H1 (cell line): ENCODE data around the gene GP1BB. TPM values are rescaled to one million over a fixed set of nuclear protein-coding genes. Genes with fewer than 3 reads are reported as not detected.

Experiments used
- CTCF ChIA-PET: fragments of 300-600 bp; sonication (Branson Sonifier 250); formaldehyde crosslinking; loops from one replicate; lab custom pipeline; 2021; ENCODE audit not compliant: partially characterized antibody; lab: Charles Lee
- POLR2A ChIA-PET: fragments of 300-600 bp; sonication (Branson Sonifier 250); formaldehyde crosslinking; loops from one replicate; lab custom pipeline; 2021; ENCODE audit warnings: inconsistent platforms; ENCODE audit not compliant: partially characterized antibody; lab: Charles Lee
- DNase-seq, 2 experiments: peaks; one replicate each; pipeline versions ENCODE4 v3.0.0 to v3.0.0-alpha.2; 2010 to 2022; ENCODE audit warnings: low spot score in 2 of 2, low read depth in 1 of 2, mixed read lengths in 1 of 2
- FAIRE-seq: peaks from 2 replicates; lab custom pipeline; 2011; peaks lifted over from hg19 to GRCh38; lab: Jason Lieb, UNC
- H2AFZ ChIP-seq: 2 replicates; pipeline ENCODE4 v1.8.1; 2012; ENCODE audit warnings: low read length, inconsistent platforms
- H2AK5ac ChIP-seq: 2 replicates; pipeline ENCODE4 v1.6.1; 2013; ENCODE audit warnings: low read depth, low read length
- H2BK120ac ChIP-seq: replicated peaks from 2 replicates; pipeline ENCODE3; 2013; ENCODE audit warnings: low read depth, low read length, inconsistent platforms
- H2BK12ac ChIP-seq: 2 replicates; pipeline ENCODE4 v1.6.1; 2013; ENCODE audit warnings: low read depth, low read length
- H2BK15ac ChIP-seq: 2 replicates; pipeline ENCODE4 v1.6.1; 2013; ENCODE audit warnings: low read length
- H2BK20ac ChIP-seq: 2 replicates; pipeline ENCODE4 v1.6.1; 2013; ENCODE audit warnings: low read length
- H2BK5ac ChIP-seq: 2 replicates; pipeline ENCODE4 v1.6.1; 2013; ENCODE audit warnings: low read depth, low read length
- H3K14ac ChIP-seq: 2 replicates; pipeline ENCODE4 v1.6.1; 2013; ENCODE audit warnings: inconsistent platforms; ENCODE audit not compliant: insufficient read length
- H3K18ac ChIP-seq: 2 replicates; pipeline ENCODE4 v1.6.1; 2013; ENCODE audit warnings: low read length; ENCODE audit errors: extremely low read depth
- H3K23ac ChIP-seq: 2 replicates; pipeline ENCODE4 v1.6.1; 2013; ENCODE audit warnings: inconsistent platforms; ENCODE audit not compliant: insufficient read length
- H3K23me2 ChIP-seq: 2 replicates; pipeline ENCODE4 v1.6.1; 2013; ENCODE audit warnings: low read depth, low read length
- H3K27ac ChIP-seq: 2 replicates; pipeline ENCODE4 v1.6.1; 2011; ENCODE audit warnings: low read depth, low read length, inconsistent platforms
- H3K27me3 ChIP-seq, 4 experiments: replicated peaks in 1 of 4; 1 replicate in 1 of 4; 2 replicates in 3 of 4; pipeline versions ENCODE4 v1.6.1 to v1.8.1; 2011 to 2013; ENCODE audit warnings: low read length in 3 of 4, mild to moderate bottlenecking in 3 of 4, inconsistent platforms in 2 of 4, mixed read lengths in 2 of 4, moderate library complexity in 1 of 4; ENCODE audit not compliant: control insufficient read depth in 3 of 4, insufficient read depth in 3 of 4; ENCODE audit errors: extremely low read depth in 1 of 4
- H3K36me3 ChIP-seq, 4 experiments: 2 replicates each; pipeline versions ENCODE4 v1.6.1 to v1.8.1; 2011 to 2013; ENCODE audit warnings: mild to moderate bottlenecking in 4 of 4, low read length in 3 of 4, moderate library complexity in 2 of 4, control low read depth in 1 of 4, inconsistent platforms in 1 of 4; ENCODE audit not compliant: insufficient read depth in 4 of 4, control insufficient read depth in 2 of 4
- H3K4ac ChIP-seq: replicated peaks from 2 replicates; pipeline ENCODE3; 2013; ENCODE audit warnings: low read length, low read depth, mixed read lengths, inconsistent platforms; ENCODE audit not compliant: insufficient read length
- H3K4me1 ChIP-seq, 4 experiments: replicated peaks in 1 of 4; 1 replicate in 1 of 4; 2 replicates in 3 of 4; pipeline versions ENCODE4 v1.6.1 to v1.8.1; 2011 to 2013; ENCODE audit warnings: low read length in 3 of 4, inconsistent platforms in 2 of 4, mixed read lengths in 1 of 4; ENCODE audit not compliant: insufficient read depth in 4 of 4, control insufficient read depth in 3 of 4
- H3K4me2 ChIP-seq, 2 experiments: 2 replicates each; pipeline versions ENCODE4 v1.6.1 to v1.8.1; 2011 to 2013; ENCODE audit warnings: low read depth in 2 of 2, low read length in 2 of 2, control low read depth in 1 of 2, inconsistent platforms in 1 of 2, mild to moderate bottlenecking in 1 of 2; ENCODE audit not compliant: insufficient read depth in 1 of 2
- H3K4me3 ChIP-seq, 4 experiments: fragments of 200-600, 300-600 bp in 1 of 4; sonication (generic), shearing (Covaris generic), sonication (Bioruptor Twin) in 1 of 4; 2 replicates each; pipeline versions ENCODE4 v1.5.1 to v1.8.1; 2011 to 2016; ENCODE audit warnings: low read length in 4 of 4, low read depth in 3 of 4, control low read depth in 2 of 4, inconsistent platforms in 2 of 4, mild to moderate bottlenecking in 2 of 4, mixed read lengths in 1 of 4, moderate library complexity in 1 of 4; ENCODE audit not compliant: insufficient read depth in 2 of 4; ENCODE audit errors: extremely low read depth in 1 of 4
- H3K56ac ChIP-seq: replicated peaks from 2 replicates; pipeline ENCODE3; 2013; ENCODE audit warnings: low read depth, mild to moderate bottlenecking, mixed read lengths, low read length, inconsistent platforms; ENCODE audit not compliant: insufficient read length
- H3K79me1 ChIP-seq: 2 replicates; pipeline ENCODE4 v1.6.1; 2013; ENCODE audit warnings: low read depth, low read length, control low read depth
- H3K79me2 ChIP-seq, 2 experiments: 2 replicates each; pipeline versions ENCODE4 v1.6.1 to v1.8.1; 2012 to 2013; ENCODE audit warnings: low read length in 2 of 2, mild to moderate bottlenecking in 2 of 2, inconsistent platforms in 1 of 2; ENCODE audit not compliant: insufficient read depth in 2 of 2, control insufficient read depth in 1 of 2
- H3K9ac ChIP-seq, 4 experiments: replicated peaks in 1 of 4; 1 replicate in 1 of 4; 2 replicates in 3 of 4; pipeline versions ENCODE4 v1.6.1 to v1.8.1; 2011 to 2013; ENCODE audit warnings: low read depth in 3 of 4, low read length in 3 of 4, control low read depth in 2 of 4, mild to moderate bottlenecking in 2 of 4, moderate library complexity in 2 of 4, inconsistent platforms in 1 of 4; ENCODE audit errors: extremely low read depth in 1 of 4
- H3K9me3 ChIP-seq, 2 experiments: 2 replicates each; pipeline versions ENCODE4 v1.6.1 to v1.8.1; 2012 to 2013; ENCODE audit warnings: mild to moderate bottlenecking in 2 of 2, moderate library complexity in 2 of 2, control low read depth in 1 of 2, inconsistent platforms in 1 of 2, low read depth in 1 of 2, low read length in 1 of 2, mixed read lengths in 1 of 2; ENCODE audit not compliant: insufficient read depth in 2 of 2
- H4K20me1 ChIP-seq, 2 experiments: replicated peaks in 1 of 2; 2 replicates each; pipeline versions ENCODE3 to v1.8.1; 2011 to 2013; ENCODE audit warnings: inconsistent platforms in 2 of 2, low read length in 2 of 2, mild to moderate bottlenecking in 1 of 2; ENCODE audit not compliant: insufficient read depth in 2 of 2, control insufficient read depth in 1 of 2
- H4K5ac ChIP-seq: 2 replicates; pipeline ENCODE4 v1.6.1; 2013; ENCODE audit warnings: low read length, low read depth, mixed read lengths, inconsistent platforms; ENCODE audit not compliant: insufficient read length
- H4K8ac ChIP-seq: 2 replicates; pipeline ENCODE4 v1.8.0; 2013; ENCODE audit warnings: mild to moderate bottlenecking, moderate library complexity, low read length, inconsistent platforms; ENCODE audit not compliant: insufficient read depth; ENCODE audit errors: extremely low read depth
- H4K91ac ChIP-seq: replicated peaks from 2 replicates; pipeline ENCODE3; 2013; ENCODE audit warnings: low read length, mixed read lengths, inconsistent platforms; ENCODE audit not compliant: insufficient read length
- ATF2 ChIP-seq: IDR thresholded peaks from 2 replicates; pipeline ENCODE4 v1.6.1; 2012; ENCODE audit warnings: low read length, inconsistent platforms
- HDAC6 ChIP-seq: IDR thresholded peaks from one replicate; pipeline ENCODE4 v1.7.1; 2012; ENCODE audit warnings: low read depth, mild to moderate bottlenecking, inconsistent platforms, low read length, moderate library complexity
- JUN ChIP-seq: IDR thresholded peaks from 2 replicates; pipeline ENCODE4 v1.6.1; 2011; ENCODE audit warnings: low read depth, mild to moderate bottlenecking, improper control_type of control experiment, low read length
- POLR2A ChIP-seq, 2 experiments: IDR thresholded peaks; 1 replicate in 1 of 2; 2 replicates in 1 of 2; pipeline ENCODE4 v1.6.1; 2011; ENCODE audit warnings: low read depth in 2 of 2, low read length in 2 of 2, mild to moderate bottlenecking in 2 of 2; ENCODE audit errors: control extremely low read depth in 1 of 2
- RNF2 ChIP-seq: fragments of 200-900, 300-1000 bp; sonication (generic); IDR thresholded peaks from 2 replicates; pipeline ENCODE4 v1.7.1; 2016; ENCODE audit warnings: borderline replicate concordance, low read depth, mild to moderate bottlenecking, antibody characterized with exemption, low read length; ENCODE audit not compliant: poor library complexity, severe bottlenecking; ENCODE audit errors: missing control alignments
- SP1 ChIP-seq: IDR thresholded peaks from 2 replicates; pipeline ENCODE4 v1.6.1; 2011; ENCODE audit warnings: low read depth, low read length
- SRF ChIP-seq: IDR thresholded peaks from 2 replicates; pipeline ENCODE4 v1.6.1; 2011; ENCODE audit warnings: mild to moderate bottlenecking, low read depth, low read length, moderate library complexity
- WGBS, 2 experiments: shearing (Covaris generic) in 1 of 2; methylation state at CpG; one replicate each; pipeline versions ENCODE4 v1.1.6 to v1.1.7; 2013 to 2015; ENCODE audit warnings: low lambda C conversion rate in 2 of 2, mixed read lengths in 2 of 2, inconsistent platforms in 1 of 2, low coverage in 1 of 2, missing lambda C conversion rate in 1 of 2; ENCODE audit not compliant: insufficient replicate concordance in 2 of 2, insufficient coverage in 1 of 2, insufficient read length in 1 of 2; ENCODE audit errors: extremely low coverage in 1 of 2, missing lambda C conversion rate in 1 of 2; 5-methylcytosine and 5-hydroxymethylcytosine counted together
- polyA plus RNA-seq, 7 experiments: library from polyadenylated mRNA; depleted of rRNA in 3 of 7; stranded (reverse) in 5 of 7; unstranded in 2 of 7; fragments of >200 nt in 5 of 7; fragments of 200-250 nt in 2 of 7; gene quantifications; 1 replicate in 5 of 7; 2 replicates in 1 of 7; 4 replicates in 1 of 7; pipeline versions ENCODE4 v1.2.1 to v1.2.3, GENCODE V29; 2011 to 2013; ENCODE audit warnings: missing spikeins in 2 of 7, mixed read lengths in 2 of 7
- total RNA-seq: library from RNA; stranded (reverse); fragmentation: NEBNext Ultra II Directional; extraction: Animal tissue kit (Norgen Biotek cat#: 25700); gene quantifications from 2 replicates; pipeline ENCODE4 v1.2.1, GENCODE V29; 2021

Gene GP1BB
- total and polyA plus RNA-seq, 2 of the 8 experiments (the other 6 are each of a cell fraction or from before 2014, with no cell fraction given) = 0.36 TPM; not detected in 1

GRCh38 chr22:19737846-19738663, 14.7 kb downstream of the GP1BB start:
- H2AFZ ChIP-seq = no peak overlapping the region
- H3K36me3 ChIP-seq = no peaks in the 10 kb centered on the region
- H4K20me1 ChIP-seq = peaks cover 0 to 1% of the 10 kb centered on the region in 2 experiments
- no peak overlapping the region for H2BK120ac ChIP-seq
- POLR2A ChIA-PET = interaction anchor here (1.1 kb wide), 1 partner anchor 12 kb away, joined by 4 read pairs; no protein-coding TSS in a partner anchor
- H3K27ac ChIP-seq = no peak overlapping the region
- H2AK5ac ChIP-seq = no peak overlapping the region
- no peak overlapping the region for H3K14ac ChIP-seq
- H3K4me2 ChIP-seq = no peak overlapping the region
- no peak overlapping the region for H4K5ac ChIP-seq
- no peak overlapping the region for H3K23ac ChIP-seq
- no peak overlapping the region for H3K4me3 ChIP-seq
- peaks cover 0 to 12% (median 6%) of the 10 kb centered on the region in 4 experiments; a peak in 5 of 7 replicates for H3K4me1 ChIP-seq
- H3K27me3 ChIP-seq = no peaks in the 10 kb centered on the region; a peak in 1 of 7 replicates
- CTCF ChIA-PET = interaction anchor here (0.8 to 5.0 kb wide), 4 partner anchors 7 to 62 kb away, joined by 3 to 43 read pairs (median 4); no protein-coding TSS in a partner anchor
- no peak overlapping the region for H3K9ac ChIP-seq
- no peak overlapping the region for H4K8ac ChIP-seq
- H3K9me3 ChIP-seq = no peaks in the 10 kb centered on the region
- no peaks in the 10 kb centered on the region for H3K79me2 ChIP-seq
- no peak overlapping the region for H4K91ac ChIP-seq
- H2BK12ac ChIP-seq = no peak overlapping the region
- no peaks in the 10 kb centered on the region for H3K23me2 ChIP-seq
- H2BK15ac ChIP-seq = no peak overlapping the region; the same call in 1 of the 2 replicates
- H3K79me1 ChIP-seq = no peaks in the 10 kb centered on the region
- FAIRE-seq (no peak), DNase-seq (no peak)
- no peak overlapping the region for H3K56ac ChIP-seq
- H3K18ac ChIP-seq = no peak overlapping the region
- no peak overlapping the region for H2BK20ac ChIP-seq
- 57% methylated on average over 8 of the region's 17 CpGs; no CpG with 5 or more reads in 1 of the 2 experiments for WGBS, 2 experiments
- no peak overlapping the region for H3K4ac ChIP-seq
- no peak overlapping the region for H2BK5ac ChIP-seq
- TF ChIP-seq POLR2A (IDR thresholded peaks at IDR 0.05; ENCODE audit: control extremely low read depth in 1 of 2, low read depth in 2 of 2, low read length in 2 of 2) (no peak), SRF (no peak), JUN (no peak), SP1 (no peak), RNF2 (no peak), ATF2 (no peak), HDAC6 (no peak)
